NCI-H2196 (cell line): ENCODE data around the gene CDRT4.
A peak's percentile ranks its signal among the peaks of the same experiment; 100 is the strongest.

Experiments used
- DNase-seq: peaks from one replicate; lab custom pipeline; 2025; ENCODE audit not compliant: unreplicated experiment; lab: John Stamatoyannopoulos, UW

CDRT4 gene

DNA sequence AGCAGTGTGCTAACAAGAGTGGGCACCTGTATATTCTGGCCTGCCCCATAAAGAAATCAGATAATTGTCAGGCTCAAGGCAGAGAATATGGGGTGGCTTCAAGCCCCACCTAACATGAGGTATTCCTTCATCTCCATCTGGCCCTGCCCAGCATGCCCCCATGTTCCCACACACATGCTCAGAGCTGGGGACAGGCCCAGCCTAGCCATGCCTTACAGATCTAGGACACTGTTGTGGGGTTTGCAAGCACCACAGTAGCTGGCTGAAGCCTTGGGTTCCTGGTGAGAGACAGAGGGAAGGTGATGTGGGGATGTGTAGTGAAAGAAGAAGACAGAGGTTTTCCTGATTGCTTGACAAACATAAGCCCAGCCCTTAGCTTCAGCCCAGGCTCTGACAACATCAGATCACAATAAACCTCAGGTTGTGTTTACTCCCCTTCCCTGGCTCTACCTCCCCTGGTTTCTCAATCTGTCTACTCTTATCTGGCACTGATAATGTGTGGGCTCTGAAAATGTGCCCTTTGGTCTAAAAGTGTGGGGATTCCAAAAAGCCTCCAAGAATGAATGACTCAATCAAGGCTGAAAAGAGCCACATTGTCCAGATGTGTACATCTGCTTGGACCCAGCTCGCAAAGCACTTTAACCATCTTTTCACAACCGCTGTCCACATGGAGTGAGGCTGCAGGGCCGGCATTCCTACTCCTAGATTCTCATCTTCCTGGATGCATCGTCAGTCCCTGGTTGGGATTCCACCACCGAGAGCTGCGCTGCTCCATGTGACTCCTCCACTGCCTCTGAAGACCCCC is 34.4 kb downstream of the CDRT4 start:
- DNase-seq, result no peak

- no peak for DNase-seq
These were observed 35.7 kb downstream of the CDRT4 start for GRCh38 chr17:15431766-15432165.

DNA sequence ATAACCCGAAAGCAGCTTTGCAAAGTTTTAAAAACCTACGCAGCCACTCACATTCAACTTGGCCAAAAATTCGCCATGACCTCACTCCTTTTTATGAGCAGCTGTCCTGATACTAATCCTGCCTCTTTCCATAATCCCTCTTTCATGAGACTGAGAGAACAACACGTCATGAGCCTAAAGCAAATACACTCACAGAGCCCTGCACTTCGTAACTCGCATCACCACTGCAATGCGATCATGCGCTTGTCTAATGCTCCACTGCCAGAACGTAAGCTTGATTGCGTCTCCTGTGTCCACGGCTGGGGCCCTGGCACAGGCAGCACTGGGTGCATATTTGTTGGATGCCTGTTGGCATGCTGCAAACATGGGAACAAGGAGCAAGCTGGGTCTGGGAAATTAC is 36.2 kb downstream of the CDRT4 start:
- no peak for DNase-seq

DNA sequence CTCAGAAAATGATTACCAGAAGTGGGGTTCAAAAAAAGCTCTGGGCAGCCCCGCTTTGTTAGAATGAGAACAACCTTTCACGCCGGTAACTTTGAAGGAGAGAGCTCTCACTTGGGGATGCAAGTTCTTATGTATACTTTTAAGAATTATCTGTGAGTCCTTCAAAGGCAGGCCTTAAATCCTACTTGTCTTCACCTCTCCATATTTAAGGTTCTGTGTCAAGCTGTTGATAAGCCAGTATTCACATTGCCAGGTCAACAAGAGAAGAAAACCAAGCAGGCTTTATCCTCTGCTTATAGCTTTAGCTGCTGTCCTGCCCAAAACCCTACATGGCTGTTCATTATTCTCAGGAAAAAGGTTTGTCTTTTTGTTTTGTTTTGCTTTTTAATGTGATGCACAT is 42.9 kb downstream of the CDRT4 start:
- no peak for DNase-seq

GRCh38 chr17:15422392-15422965 is 44.9 kb downstream of the CDRT4 start:
- no peak for DNase-seq

DNA sequence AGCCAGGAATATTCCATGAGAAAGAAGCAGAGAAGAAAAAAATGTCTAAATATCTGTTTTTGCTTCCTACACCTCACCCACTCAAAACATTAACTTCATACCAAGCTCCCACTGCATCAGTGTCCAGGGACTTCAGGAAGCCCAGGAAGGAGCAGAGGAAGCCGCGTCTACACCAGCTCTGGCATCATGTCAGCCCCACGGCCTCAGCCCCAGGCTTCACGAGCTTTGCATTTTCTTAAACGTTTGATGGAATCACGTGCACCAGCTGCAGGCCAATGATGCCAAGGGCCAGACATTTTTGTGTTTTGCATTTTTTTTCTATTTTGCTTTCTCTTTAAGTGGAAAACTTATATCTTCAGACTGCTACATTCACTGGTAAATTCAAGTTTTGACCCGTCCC is 48.6 kb downstream of the CDRT4 start:
- no peak for DNase-seq

DNA sequence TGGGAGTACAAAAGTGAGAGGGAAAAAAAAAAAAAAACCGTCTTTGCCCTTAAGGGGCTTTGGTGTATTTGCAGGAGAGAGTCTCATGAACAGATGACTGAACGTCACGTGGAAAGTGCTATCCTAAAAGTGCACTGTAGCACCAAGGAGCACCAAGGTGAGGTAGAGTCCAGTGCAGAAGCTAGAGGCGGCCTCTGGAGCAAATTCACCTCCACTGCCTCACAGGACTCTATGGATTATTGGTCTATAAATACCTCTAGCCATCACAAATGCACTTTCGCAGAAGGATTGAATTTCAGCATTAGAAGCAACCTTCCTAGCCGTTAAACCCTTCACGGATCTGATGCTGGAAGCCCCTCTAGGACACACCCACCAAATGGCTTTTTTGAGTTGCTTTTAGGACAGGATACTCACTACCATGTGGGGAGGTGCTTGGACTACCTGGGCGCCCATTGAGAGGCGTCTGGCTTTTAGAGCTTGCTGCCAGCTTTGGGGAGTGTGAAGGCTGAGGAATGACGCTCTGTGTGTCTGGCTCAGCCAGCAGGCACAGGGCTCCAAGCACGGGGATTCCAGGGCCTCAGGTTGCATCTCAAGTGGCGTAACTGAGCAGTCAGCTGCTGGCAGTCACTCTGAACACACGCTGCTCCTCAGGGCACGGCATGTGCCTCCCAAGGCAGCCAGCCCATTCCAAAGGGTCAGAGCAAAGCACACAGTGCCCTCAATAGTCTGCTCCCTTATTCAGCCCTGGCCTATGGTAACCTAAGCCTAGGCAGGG is 52.7 kb downstream of the CDRT4 start:
- no peak for DNase-seq

DNA sequence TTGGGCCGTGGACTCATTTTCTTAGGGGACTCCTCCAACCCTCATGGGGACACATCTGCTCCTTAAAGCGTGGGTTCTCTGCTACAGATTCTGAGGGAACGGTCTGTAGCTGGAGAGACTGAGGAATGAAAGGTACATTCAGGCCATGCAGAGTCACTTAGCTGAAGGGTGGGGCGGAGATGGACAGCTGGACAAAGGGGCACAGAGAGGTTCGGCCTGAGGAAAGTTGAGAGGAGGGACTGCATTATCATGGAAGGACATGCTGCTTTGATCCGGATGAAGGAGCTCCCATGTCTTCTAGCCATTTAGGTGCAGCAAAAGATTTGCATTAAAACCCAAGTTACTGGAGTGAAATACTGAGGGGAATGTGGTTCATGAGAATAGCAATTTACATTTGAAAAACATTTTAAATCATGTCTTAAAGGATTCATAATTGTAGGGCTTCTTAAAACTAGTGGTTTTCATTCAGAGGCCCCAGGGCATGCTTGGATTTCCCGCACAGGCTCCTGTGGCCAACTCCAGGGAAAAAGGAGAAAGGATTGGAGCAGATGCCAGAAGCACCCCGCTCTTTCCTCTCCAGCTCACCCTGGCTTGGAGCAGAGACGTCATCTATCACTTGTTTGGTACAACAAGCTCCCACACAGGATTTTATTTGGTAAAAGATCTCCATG is 54.2 kb downstream of the CDRT4 start:
- DNase-seq, result no peak

- DNase-seq, result no peak
These were observed 54.8 kb downstream of the CDRT4 start for GRCh38 chr17:15412606-15413005.

DNA sequence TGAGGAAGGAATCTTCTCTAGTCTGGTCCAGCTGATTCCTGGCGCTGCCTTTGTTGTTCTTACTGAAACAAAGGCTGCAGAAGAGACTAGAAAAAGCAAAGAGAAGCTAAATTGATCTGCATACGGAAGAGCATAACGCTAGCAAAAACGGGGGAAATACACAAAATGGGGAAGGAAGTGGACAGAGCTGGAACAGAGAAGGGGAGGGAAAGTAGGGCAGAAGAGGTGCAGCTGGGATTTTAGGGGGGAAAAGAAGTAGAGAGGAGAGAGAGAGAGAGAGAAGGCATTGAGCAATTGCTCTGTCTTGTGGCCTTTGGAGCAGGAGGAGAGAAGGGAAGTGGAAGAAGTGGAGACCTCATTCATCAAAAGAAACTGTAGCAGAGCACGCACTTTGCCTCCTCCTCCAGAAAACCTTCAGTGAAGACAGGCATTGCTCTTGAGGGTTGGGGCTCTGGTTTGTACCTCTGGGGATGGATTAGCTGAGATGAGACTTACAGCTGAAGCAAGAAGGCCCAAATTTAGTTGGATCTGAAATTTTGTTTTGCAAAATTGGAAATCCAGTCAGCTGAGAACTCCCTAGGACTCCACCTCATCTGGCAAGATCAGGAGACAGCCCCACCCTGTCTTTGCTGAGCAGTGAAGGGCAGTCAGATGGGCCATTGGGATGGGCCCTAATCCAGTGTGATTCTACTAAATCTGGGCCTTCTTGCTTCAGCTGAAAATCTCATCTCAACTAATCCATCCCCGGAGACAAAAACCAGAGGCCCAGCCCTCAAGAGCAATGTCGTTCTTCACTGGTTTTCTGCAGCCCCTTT is 55.8 kb downstream of the CDRT4 start:
- no peak for DNase-seq

- no peak for DNase-seq
These were observed 57.6 kb downstream of the CDRT4 start for GRCh38 chr17:15409721-15410250.

GRCh38 chr17:15408803-15409202 is 58.6 kb downstream of the CDRT4 start:
- DNase-seq, result no peak

- no peak for DNase-seq
These were observed 61.3 kb downstream of the CDRT4 start for GRCh38 chr17:15406081-15406480.

- no peak for DNase-seq
These were observed 62.4 kb downstream of the CDRT4 start for GRCh38 chr17:15405058-15405415.

DNA sequence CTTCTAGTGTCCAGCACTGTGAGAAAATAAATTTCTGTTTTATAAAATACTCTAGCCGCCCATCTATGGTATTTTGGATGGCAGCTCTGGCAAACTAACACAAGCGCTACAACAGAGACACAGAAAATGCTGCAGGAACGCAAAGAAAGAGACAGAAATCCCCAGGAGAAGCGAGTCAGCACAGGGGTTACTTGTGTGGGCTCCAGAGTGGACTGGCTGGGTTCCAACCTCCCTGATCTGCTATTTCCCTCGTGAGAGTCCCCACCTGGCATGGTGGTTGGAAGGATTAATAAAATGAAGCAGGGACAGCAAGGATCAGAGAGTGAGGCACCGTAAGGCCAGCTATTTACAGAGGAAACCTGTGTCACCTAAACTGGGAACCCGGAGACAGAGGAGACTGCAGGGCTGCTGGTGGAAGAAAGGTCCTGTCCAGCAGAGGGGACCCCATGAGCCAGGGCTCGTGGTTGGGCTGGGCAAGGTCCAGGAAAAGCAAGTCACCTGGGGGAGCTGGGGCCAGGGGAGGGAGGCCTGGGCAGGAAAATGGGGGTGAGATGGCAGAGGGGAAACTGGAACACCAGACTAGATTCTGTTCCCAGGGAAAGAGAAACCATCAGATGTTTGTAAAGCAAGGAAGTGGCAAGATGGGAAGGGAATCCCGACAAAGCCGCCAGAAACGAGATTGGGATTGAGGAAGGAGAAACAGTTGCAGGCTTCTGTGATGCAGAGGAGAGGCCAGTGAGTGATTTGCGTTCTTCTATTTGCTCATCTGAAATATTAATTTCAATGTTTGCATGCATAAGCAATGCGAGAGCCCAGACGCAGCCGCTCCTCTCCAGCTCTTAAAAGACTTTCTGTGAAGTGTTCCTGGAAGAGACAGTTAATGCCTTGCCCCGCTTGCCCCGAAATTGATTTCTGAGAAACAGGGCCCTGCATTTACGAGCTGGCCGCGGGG is 63.0 kb downstream of the CDRT4 start:
- DNase-seq, result no peak

DNA sequence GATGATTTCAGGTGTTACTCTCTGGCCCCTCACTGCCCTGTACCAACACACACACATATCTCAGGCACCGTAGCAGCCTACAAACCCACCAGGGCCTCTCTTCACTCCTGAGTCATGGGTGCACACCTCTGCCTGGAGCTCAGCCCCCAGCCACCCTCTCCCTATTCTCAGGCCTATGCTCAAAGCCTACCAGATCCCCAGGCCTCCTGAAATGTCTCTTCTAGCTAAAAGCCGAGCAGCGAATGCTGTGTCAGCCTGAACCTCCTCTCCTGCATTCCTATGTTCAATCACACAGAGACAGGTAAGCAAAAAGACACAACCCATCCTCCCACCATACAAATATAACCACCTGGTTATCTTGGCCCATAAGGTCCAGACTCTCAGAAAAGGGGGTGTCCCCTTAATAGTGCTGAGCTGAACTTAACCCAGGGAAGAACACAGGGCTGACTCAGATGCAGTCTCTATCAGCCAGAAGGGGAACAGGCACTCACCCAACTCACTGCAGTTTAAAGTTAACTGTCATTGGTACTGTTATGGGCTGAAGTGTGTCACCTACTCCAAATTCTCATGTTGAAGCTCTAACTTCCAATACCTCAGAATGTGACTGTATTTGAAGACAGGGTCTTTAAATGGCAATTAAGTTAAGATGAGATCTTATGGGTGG is 64.0 kb downstream of the CDRT4 start:
- no peak for DNase-seq

- DNase-seq, result no peak
These were observed 68.0 kb downstream of the CDRT4 start for GRCh38 chr17:15399443-15399842.

DNA sequence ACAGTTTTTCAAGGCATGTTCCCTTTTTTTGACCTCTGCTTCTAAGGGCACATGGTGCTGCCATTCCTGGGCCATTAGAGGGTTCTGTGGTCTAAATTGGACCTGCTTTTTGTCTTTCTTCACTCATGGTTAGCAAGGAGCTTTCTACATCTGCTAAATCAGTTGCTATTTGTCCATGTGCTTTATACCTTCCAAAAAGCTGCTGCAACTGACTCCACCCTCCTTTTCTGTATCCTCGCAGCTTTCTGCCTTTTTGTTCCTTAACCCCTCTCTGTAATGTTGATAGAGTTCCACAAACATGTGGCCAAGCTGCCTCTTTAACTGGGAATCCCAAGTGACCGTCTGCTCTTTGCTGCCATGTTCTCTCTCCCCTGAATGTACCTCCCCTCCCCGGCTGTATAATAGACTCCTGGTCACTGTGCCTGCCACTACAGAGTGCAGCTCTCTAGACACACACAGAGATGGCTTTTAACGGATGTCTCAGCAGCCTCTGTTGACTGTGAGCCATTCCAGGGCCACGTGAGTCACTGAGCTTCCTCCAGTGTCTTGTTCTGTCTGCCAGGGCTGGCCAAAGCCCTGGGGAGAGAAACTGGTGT is 68.6 kb downstream of the CDRT4 start:
- DNase-seq, result no peak

DNA sequence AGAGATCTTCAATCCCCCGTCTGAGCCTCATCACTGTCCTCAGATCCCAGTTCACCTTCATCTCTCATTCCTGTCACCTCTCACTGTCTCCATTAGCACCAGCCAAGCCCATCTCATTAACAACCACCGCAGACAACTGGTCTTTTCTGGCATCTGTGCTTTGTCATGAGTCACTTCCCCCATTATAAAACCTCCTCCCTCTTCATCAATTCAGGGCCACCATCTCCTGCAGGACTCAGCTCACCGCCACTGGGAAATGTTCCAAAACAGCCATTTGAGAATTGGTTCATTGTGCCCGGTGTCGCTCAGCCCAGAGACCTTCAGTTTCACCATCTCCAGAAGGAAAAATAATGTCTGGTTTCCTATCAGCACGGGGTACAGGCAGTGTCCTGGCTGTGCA is 69.1 kb downstream of the CDRT4 start:
- DNase-seq, result peak; percentile 13
